H9 (cell line): ENCODE data around the gene ARID1B. TPM values are rescaled to one million over a fixed set of nuclear protein-coding genes. Genes with fewer than 3 reads are reported as not detected.

Experiments used
- DNase-seq: peaks from one replicate; pipeline ENCODE4 v3.0.0-alpha.2; 2017
- H2AFZ ChIP-seq: one replicate; pipeline ENCODE4 v1.6.1; 2013; ENCODE audit warnings: mild to moderate bottlenecking, low read length, control low read depth, moderate library complexity
- H2AK5ac ChIP-seq: 2 replicates; pipeline ENCODE4 v1.6.1; 2013; ENCODE audit warnings: low read length, control low read depth, mixed read lengths; ENCODE audit not compliant: insufficient read length
- H2BK120ac ChIP-seq: one replicate; pipeline ENCODE4 v1.6.1; 2013; ENCODE audit warnings: low read depth, mild to moderate bottlenecking, low read length, control low read depth, inconsistent platforms; ENCODE audit not compliant: poor library complexity, severe bottlenecking
- H2BK12ac ChIP-seq: 2 replicates; pipeline ENCODE4 v1.6.1; 2013; ENCODE audit warnings: low read length, control low read depth, mixed read lengths, low read depth; ENCODE audit not compliant: insufficient read length
- H2BK15ac ChIP-seq: 2 replicates; pipeline ENCODE4 v1.6.1; 2013; ENCODE audit warnings: low read depth, low read length, control low read depth
- H2BK20ac ChIP-seq: one replicate; pipeline ENCODE4 v1.6.1; 2013; ENCODE audit warnings: low read depth, mild to moderate bottlenecking, low read length, control low read depth, inconsistent platforms; ENCODE audit not compliant: poor library complexity, severe bottlenecking
- H2BK5ac ChIP-seq: 2 replicates; pipeline ENCODE4 v1.6.1; 2013; ENCODE audit warnings: low read length, control low read depth, mixed read lengths; ENCODE audit not compliant: insufficient read length
- H3K14ac ChIP-seq: 2 replicates; pipeline ENCODE4 v1.6.1; 2013; ENCODE audit warnings: low read length, control low read depth; ENCODE audit not compliant: insufficient read depth
- H3K18ac ChIP-seq: 2 replicates; pipeline ENCODE4 v1.6.1; 2013; ENCODE audit warnings: low read depth, mild to moderate bottlenecking, mixed read lengths, low read length, control low read depth; ENCODE audit not compliant: insufficient read length
- H3K23ac ChIP-seq: 2 replicates; pipeline ENCODE4 v1.6.1; 2013; ENCODE audit warnings: low read length, control low read depth, mixed read lengths, low read depth; ENCODE audit not compliant: insufficient read length
- H3K23me2 ChIP-seq: 2 replicates; pipeline ENCODE4 v1.6.1; 2013; ENCODE audit warnings: low read depth, mild to moderate bottlenecking, mixed read lengths, low read length, control low read depth; ENCODE audit not compliant: insufficient read length, poor library complexity, severe bottlenecking
- H3K27ac ChIP-seq: 2 replicates; pipeline ENCODE4 v1.5.1; 2013; ENCODE audit warnings: low read length, control low read depth, mixed read lengths, low read depth; ENCODE audit not compliant: insufficient read length
- H3K27me3 ChIP-seq: 2 replicates; pipeline ENCODE4 v1.6.1; 2013; ENCODE audit warnings: low read length, control low read depth, inconsistent platforms; ENCODE audit not compliant: insufficient read depth
- H3K4ac ChIP-seq: 2 replicates; pipeline ENCODE4 v1.6.1; 2013; ENCODE audit warnings: low read depth, mild to moderate bottlenecking, control low read depth, inconsistent platforms, low read length, moderate library complexity
- H3K4me1 ChIP-seq: 2 replicates; pipeline ENCODE4 v1.6.1; 2013; ENCODE audit warnings: low read length, control low read depth, inconsistent platforms; ENCODE audit not compliant: insufficient read depth
- H3K4me2 ChIP-seq: 2 replicates; pipeline ENCODE4 v1.6.1; 2013; ENCODE audit warnings: low read length, control low read depth, mixed read lengths; ENCODE audit not compliant: insufficient read length, insufficient read depth
- H3K56ac ChIP-seq: 2 replicates; pipeline ENCODE4 v1.6.1; 2013; ENCODE audit warnings: low read depth, mild to moderate bottlenecking, mixed read lengths, low read length, control low read depth; ENCODE audit not compliant: insufficient read length
- H3K79me1 ChIP-seq: 2 replicates; pipeline ENCODE4 v1.6.1; 2013; ENCODE audit warnings: low read depth, mild to moderate bottlenecking, moderate library complexity, low read length, control low read depth, inconsistent platforms; ENCODE audit not compliant: insufficient read depth, poor library complexity, severe bottlenecking
- H3K79me2 ChIP-seq: 2 replicates; pipeline ENCODE4 v1.6.1; 2013; ENCODE audit warnings: low read length, control low read depth, inconsistent platforms; ENCODE audit not compliant: insufficient read depth
- H3K9ac ChIP-seq: 2 replicates; pipeline ENCODE4 v1.6.1; 2013; ENCODE audit warnings: low read length, control low read depth, mixed read lengths; ENCODE audit not compliant: insufficient read length; ENCODE audit errors: extremely low read depth
- H3K9me3 ChIP-seq: one replicate; pipeline ENCODE4 v1.6.1; 2013; ENCODE audit warnings: low read depth, low read length, inconsistent platforms; ENCODE audit not compliant: control insufficient read depth
- H3T11ph ChIP-seq: one replicate; pipeline ENCODE4 v1.6.1; 2013; ENCODE audit warnings: mild to moderate bottlenecking, low read length, control low read depth, inconsistent platforms
- H4K20me1 ChIP-seq: one replicate; pipeline ENCODE4 v1.6.1; 2013; ENCODE audit not compliant: control insufficient read depth, insufficient read length, insufficient read depth
- H4K5ac ChIP-seq: 2 replicates; pipeline ENCODE4 v1.6.1; 2013; ENCODE audit warnings: low read depth, mild to moderate bottlenecking, mixed read lengths, low read length, control low read depth; ENCODE audit not compliant: insufficient read length
- H4K8ac ChIP-seq: replicated peaks from 2 replicates; pipeline ENCODE4 v1.6.1; 2013; ENCODE audit warnings: low read length, control low read depth, mixed read lengths, low read depth; ENCODE audit not compliant: insufficient read length
- H4K91ac ChIP-seq: 2 replicates; pipeline ENCODE4 v1.6.1; 2013; ENCODE audit warnings: low read depth, mild to moderate bottlenecking, moderate library complexity, mixed read lengths, low read length, control low read depth; ENCODE audit not compliant: insufficient read length
- H3K27ac Mint-ChIP-seq, 3 experiments: 2 replicates in 2 of 3; 3 replicates in 1 of 3; pipeline ENCODE4 v1.8.0; 2020 to 2021; ENCODE audit warnings: mixed read lengths in 3 of 3, mild to moderate bottlenecking in 1 of 3, moderate library complexity in 1 of 3
- H3K27me3 Mint-ChIP-seq: 2 replicates; pipeline ENCODE4 v1.8.0; 2021; ENCODE audit warnings: low read depth, mild to moderate bottlenecking, moderate library complexity, mixed read lengths
- H3K36me3 Mint-ChIP-seq, 3 experiments: 2 replicates in 2 of 3; 3 replicates in 1 of 3; pipeline ENCODE4 v1.8.0; 2020 to 2021; ENCODE audit warnings: low read depth in 3 of 3, mixed read lengths in 3 of 3; ENCODE audit not compliant: insufficient read depth in 1 of 3
- H3K4me1 Mint-ChIP-seq, 2 experiments: 2 replicates each; pipeline ENCODE4 v1.8.0; 2020; ENCODE audit warnings: mixed read lengths in 2 of 2
- H3K4me3 Mint-ChIP-seq, 2 experiments: 2 replicates in 1 of 2; 3 replicates in 1 of 2; pipeline ENCODE4 v1.8.0; 2020 to 2021; ENCODE audit warnings: mild to moderate bottlenecking in 2 of 2, mixed read lengths in 2 of 2, moderate library complexity in 1 of 2
- H3K9me3 Mint-ChIP-seq, 2 experiments: 2 replicates in 1 of 2; 3 replicates in 1 of 2; pipeline ENCODE4 v1.8.0; 2020; ENCODE audit warnings: mild to moderate bottlenecking in 2 of 2, mixed read lengths in 2 of 2, moderate library complexity in 1 of 2
- CTCF ChIP-seq: fragments of 200-600 bp; sonication (generic); conservative IDR thresholded peaks from 3 replicates; pipeline ENCODE4 v1.8.0; 2021; ENCODE audit warnings: antibody characterized with exemption, mild to moderate bottlenecking
- WGBS: extraction: QIAGEN DNeasy Blood & Tissue Kit; methylation state at CpG from one replicate; pipeline ENCODE4 v1.1.7; 2013; ENCODE audit warnings: missing lambda C conversion rate, low lambda C conversion rate, mixed read lengths; ENCODE audit not compliant: insufficient read length; ENCODE audit errors: extremely low coverage; 5-methylcytosine and 5-hydroxymethylcytosine counted together
- total RNA-seq: library from RNA; stranded (reverse); gene quantifications from 2 replicates; pipeline ENCODE4 v1.2.1, GENCODE V29; 2021

The ARID1B gene
- total RNA-seq, 1 experiment from 2014 or later: 88.2 TPM

- Histone ChIP-seq H3K23me2 (no peaks in the 10 kb centered on the region), H3K79me2 (no peaks in the 10 kb centered on the region), H3K14ac (no peak overlapping the region), H2BK12ac (no peak overlapping the region), H3K18ac (no peak overlapping the region), H3K79me1 (no peaks in the 10 kb centered on the region), H3K4me2 (no peak overlapping the region), H3K4me1 (peaks cover 2% of the 10 kb centered on the region; the same call in 1 of the 2 replicates), H3K4ac (no peak overlapping the region), H2BK15ac (no peak overlapping the region), H2AFZ (no peak overlapping the region), H3T11ph (no peak overlapping the region), H2BK120ac (no peak overlapping the region), H4K5ac (no peak overlapping the region), H4K8ac (no peak overlapping the region), H3K27ac (no peak overlapping the region), H3K23ac (no peak overlapping the region), H3K27me3 (no peaks in the 10 kb centered on the region), H3K9ac (no peak overlapping the region), H2BK5ac (no peak overlapping the region), H3K56ac (no peak overlapping the region), H4K91ac (no peak overlapping the region), H2AK5ac (no peak overlapping the region), H4K20me1 (no peaks in the 10 kb centered on the region), H3K9me3 (no peaks in the 10 kb centered on the region), H2BK20ac (no peak overlapping the region)
- TF ChIP-seq CTCF: no peak
- no peaks in the 10 kb centered on the region for H3K27me3 Mint-ChIP-seq
- H3K27ac Mint-ChIP-seq: no peak overlapping the region
- peaks cover 11 to 12% of the 10 kb centered on the region in 2 experiments for H3K4me1 Mint-ChIP-seq
- DNase-seq: no peak
- H3K9me3 Mint-ChIP-seq: no peaks in the 10 kb centered on the region
- no peak overlapping the region for H3K4me3 Mint-ChIP-seq
- H3K36me3 Mint-ChIP-seq: no peaks in the 10 kb centered on the region
- WGBS: no CpG with 5 or more reads among the region's 10 CpGs
These were observed 12.1 kb upstream of the ARID1B start for GRCh38 chr6:156765117-156765516.
